Stomach (tissue), 9 donors: Measurements from ENCODE around the gene EML5. TPM values are rescaled to one million over a fixed set of nuclear protein-coding genes. Genes with fewer than 3 reads are reported as not detected.
"Not testable (repeated sequence)": the region's sequence is repeated elsewhere in the genome, so short reads cannot be mapped to it uniquely, and the experiment has no call there.

Source experiments
- DNase-seq, 2 donors: peaks; one replicate each; pipeline versions ENCODE4 v3.0.0 to v3.0.0-alpha.2; 2013 to 2019
- H3K27ac ChIP-seq, 5 donors: fragments of 200-600 bp in 4 of 5; sonication (generic) in 4 of 5; one replicate each; pipeline ENCODE4 v1.5.1; 2013 to 2019; ENCODE audit warnings: mild to moderate bottlenecking in 1 of 5, moderate library complexity in 1 of 5
- H3K27me3 ChIP-seq, 3 donors: fragments of 200-600 bp; sonication (generic); one replicate each; pipeline ENCODE4 v1.5.1; 2017 to 2019; ENCODE audit warnings: mixed run types in 1 of 3
- H3K36me3 ChIP-seq, 4 donors: fragments of 200-600 bp; sonication (generic); 1 replicate in 3 of 4; 2 replicates in 1 of 4; pipeline ENCODE4 v1.5.1; 2016 to 2019
- H3K4me1 ChIP-seq, 4 donors: fragments of 200-600 bp; sonication (generic); one replicate each; pipeline ENCODE4 v1.5.1; 2016 to 2019
- H3K4me3 ChIP-seq, 4 donors: fragments of 200-600 bp; sonication (generic) in 3 of 4; one replicate each; pipeline ENCODE4 v1.5.1; 2016 to 2019; ENCODE audit warnings: mild to moderate bottlenecking in 1 of 4
- H3K9me3 ChIP-seq, 4 donors: fragments of 200-600 bp; sonication (generic); one replicate each; pipeline ENCODE4 v1.5.1; 2016 to 2019
- EP300 ChIP-seq: sonication (generic); formaldehyde crosslinking; IDR thresholded peaks from one replicate; pipeline ENCODE4 v1.6.1; 2017; ENCODE audit warnings: antibody characterized with exemption
- POLR2A ChIP-seq, 4 donors: fragments of 450-650 bp; IDR thresholded peaks; one replicate each; pipeline ENCODE4 v1.6.1; 2016; ENCODE audit warnings: antibody characterized with exemption in 4 of 4, control low read depth in 2 of 4, mild to moderate bottlenecking in 1 of 4, moderate library complexity in 1 of 4
- POLR2AphosphoS5 ChIP-seq, 3 donors: sonication (generic); formaldehyde crosslinking; IDR thresholded peaks; one replicate each; pipeline ENCODE4 v1.6.1; 2016; ENCODE audit warnings: antibody characterized with exemption in 3 of 3
- WGBS, 5 donors: extraction: QIAGEN DNeasy Blood & Tissue Kit in 3 of 5; methylation state at CpG; one replicate each; pipeline versions ENCODE4 v1.1.5 to v1.1.7; 2013 to 2018; 5-methylcytosine and 5-hydroxymethylcytosine counted together
- intact Hi-C: fragments of 100-400 bp; cut with DNase I; formaldehyde crosslinking; loops from one replicate; pipeline ENCODE4 v1.15.1; 2023; ENCODE audit warnings: low total_unique reads
- polyA plus RNA-seq, 3 donors: library from polyadenylated mRNA; stranded (reverse); fragments of 200-250 nt; gene quantifications; one replicate each; pipeline ENCODE4 v1.2.3, GENCODE V29; 2013
- total RNA-seq, 5 donors: library from RNA; depleted of rRNA; stranded (reverse); fragments of >200 nt; gene quantifications; one replicate each; pipeline versions ENCODE4 v1.1.0 to v1.2.3, GENCODE V29; 2014 to 2016
- TF ChIP-seq, protein P1 (sequence below), 7 experiments: fragments of 450-650 bp in 4 of 7; fragments of 200-600 bp in 3 of 7; sonication (generic) in 3 of 7; IDR thresholded peaks; one replicate each; pipeline ENCODE4 v1.5.1; 2016 to 2019; ENCODE audit warnings: antibody characterized with exemption in 7 of 7, control low read depth in 2 of 7, mild to moderate bottlenecking in 1 of 7
- donor health status: healthy with polysubstance abuse.
- donor health status: Bipolar disorder and iron deficiency.
- donor health status: healthy.

EML5 gene
- total and polyA plus RNA-seq, 8 donors: 0.19 to 10.3 (median 0.92) TPM; not detected in 1

DNA sequence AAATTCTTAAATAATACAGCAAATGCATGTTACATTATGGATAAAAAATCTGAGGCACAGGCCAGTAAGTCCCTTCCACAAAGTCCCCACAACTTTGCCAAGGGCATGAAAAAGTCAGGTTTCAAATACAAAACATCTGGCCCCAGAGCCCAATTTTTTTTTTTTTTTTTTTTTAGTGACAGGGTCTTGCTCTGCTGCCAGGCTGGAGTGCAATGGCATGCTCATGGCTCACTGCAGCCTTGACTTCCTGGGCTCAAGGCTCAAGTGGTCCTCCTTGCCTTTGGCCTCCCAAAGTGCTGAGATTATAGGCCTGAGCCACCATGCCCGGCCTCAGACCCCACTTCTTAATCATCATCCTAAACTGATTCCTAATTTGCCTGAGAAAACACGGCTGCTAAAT is 28.6 kb upstream of the EML5 start:
- Histone ChIP-seq H3K36me3 (no peaks in the 10 kb centered on the region), H3K27ac (no peak overlapping the region), H3K9me3 (no peaks in the 10 kb centered on the region), H3K4me3 (no peak overlapping the region), H3K27me3 (peaks cover 0 to 5% (median 0%) of the 10 kb centered on the region in 3 donors), H3K4me1 (peaks cover 0 to 20% (median 14%) of the 10 kb centered on the region in 4 donors)
- TF ChIP-seq, protein P1, sequence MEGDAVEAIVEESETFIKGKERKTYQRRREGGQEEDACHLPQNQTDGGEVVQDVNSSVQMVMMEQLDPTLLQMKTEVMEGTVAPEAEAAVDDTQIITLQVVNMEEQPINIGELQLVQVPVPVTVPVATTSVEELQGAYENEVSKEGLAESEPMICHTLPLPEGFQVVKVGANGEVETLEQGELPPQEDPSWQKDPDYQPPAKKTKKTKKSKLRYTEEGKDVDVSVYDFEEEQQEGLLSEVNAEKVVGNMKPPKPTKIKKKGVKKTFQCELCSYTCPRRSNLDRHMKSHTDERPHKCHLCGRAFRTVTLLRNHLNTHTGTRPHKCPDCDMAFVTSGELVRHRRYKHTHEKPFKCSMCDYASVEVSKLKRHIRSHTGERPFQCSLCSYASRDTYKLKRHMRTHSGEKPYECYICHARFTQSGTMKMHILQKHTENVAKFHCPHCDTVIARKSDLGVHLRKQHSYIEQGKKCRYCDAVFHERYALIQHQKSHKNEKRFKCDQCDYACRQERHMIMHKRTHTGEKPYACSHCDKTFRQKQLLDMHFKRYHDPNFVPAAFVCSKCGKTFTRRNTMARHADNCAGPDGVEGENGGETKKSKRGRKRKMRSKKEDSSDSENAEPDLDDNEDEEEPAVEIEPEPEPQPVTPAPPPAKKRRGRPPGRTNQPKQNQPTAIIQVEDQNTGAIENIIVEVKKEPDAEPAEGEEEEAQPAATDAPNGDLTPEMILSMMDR (IDR thresholded peaks at IDR 0.05): no peak
- TF ChIP-seq EP300 (no peak), POLR2AphosphoS5 (IDR thresholded peaks at IDR 0.05) (no peak), POLR2A (IDR thresholded peaks at IDR 0.05) (no peak)
- no peak for DNase-seq
- 59 to 94% (median 82%) methylated on average over 2 of the region's 2 CpGs for WGBS, 5 donors
- intact Hi-C loops: no loop called here

DNA sequence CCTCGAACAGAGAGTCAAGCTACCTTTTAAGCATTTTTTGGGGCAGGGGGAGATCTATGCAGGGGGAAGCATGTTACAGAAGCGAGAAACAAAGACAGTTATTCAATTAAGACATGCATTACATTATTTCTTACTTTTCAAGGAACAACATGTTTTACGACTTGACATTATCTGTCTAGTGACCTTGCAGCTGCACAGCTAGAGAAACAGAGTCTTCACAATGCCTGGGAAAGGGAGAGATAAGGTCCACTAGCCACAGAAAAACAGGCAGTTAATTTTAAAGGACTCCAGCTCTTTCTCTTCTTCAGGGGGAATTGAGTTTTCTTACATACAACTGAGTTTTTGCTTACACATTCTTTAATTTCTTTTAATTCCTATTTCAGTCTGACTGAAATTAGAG is 26.9 kb upstream of the EML5 start:
- H3K36me3 ChIP-seq, H3K4me3 ChIP-seq, H3K9me3 ChIP-seq, H3K27ac ChIP-seq, DNase-seq, H3K27me3 ChIP-seq, H3K4me1 ChIP-seq, intact Hi-C loops: not testable (repeated sequence)
- WGBS, 5 donors: 42 to 55% (median 47%) methylated on average over 3 of the region's 3 CpGs

DNA sequence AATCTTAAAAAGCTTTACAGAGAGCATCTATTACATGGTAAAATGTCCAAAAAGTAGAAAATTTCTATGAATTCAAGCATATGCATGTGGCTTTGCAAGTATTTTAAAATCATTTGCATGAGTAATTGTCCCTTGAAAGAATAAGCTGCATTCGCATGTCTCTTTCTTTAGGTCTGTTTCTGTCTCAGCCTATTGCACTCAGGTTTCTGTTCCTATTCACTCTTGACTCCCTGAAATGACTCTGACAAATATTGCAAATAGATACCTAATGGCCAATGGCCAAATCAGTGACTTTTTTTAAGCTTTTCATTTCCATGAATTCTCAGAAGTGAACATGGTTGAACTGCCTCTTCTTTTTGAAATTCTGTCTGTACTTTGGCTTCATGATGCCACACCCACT is 25.3 kb upstream of the EML5 start:
- DNase-seq: no peak
- Histone ChIP-seq H3K9me3 (no peaks in the 10 kb centered on the region), H3K27ac (no peak overlapping the region), H3K4me1 (no peaks in the 10 kb centered on the region), H3K36me3 (no peaks in the 10 kb centered on the region), H3K4me3 (no peak overlapping the region), H3K27me3 (peaks cover 0 to 5% (median 0%) of the 10 kb centered on the region in 3 donors)
- WGBS, 5 donors: 76 to 96% (median 91%) methylated on average over 1 of the region's 1 CpG
- TF ChIP-seq POLR2AphosphoS5 (IDR thresholded peaks at IDR 0.05) (no peak), EP300 (no peak), POLR2A (IDR thresholded peaks at IDR 0.05) (no peak)
- TF ChIP-seq, protein P1 (IDR thresholded peaks at IDR 0.05): no peak
- intact Hi-C loops: no loop called here

DNA sequence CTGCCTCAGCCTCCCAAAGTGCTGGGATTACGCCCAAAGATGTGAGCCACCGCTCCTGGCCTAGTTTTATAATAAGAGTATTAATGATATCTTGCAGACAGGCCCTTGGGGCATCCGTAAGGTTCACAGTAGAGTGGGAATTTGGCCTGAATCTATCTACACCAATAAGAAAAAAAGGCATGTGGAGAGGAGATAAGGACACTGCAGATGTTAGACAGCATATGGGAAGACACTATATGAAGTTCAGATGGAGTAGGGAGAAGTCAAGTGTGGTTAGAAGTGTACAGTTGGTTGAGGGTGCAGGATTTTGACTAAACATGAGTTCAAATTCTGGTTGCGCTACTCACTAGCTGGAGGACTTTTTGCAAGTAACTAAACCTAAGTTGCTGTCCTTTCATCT is 23.2 kb upstream of the EML5 start:
- WGBS, 5 donors: 91 to 97% (median 96%) methylated on average over 4 of the region's 4 CpGs
- H3K36me3 ChIP-seq: no peaks in the 10 kb centered on the region
- intact Hi-C loops: no loop called here
- no peaks in the 10 kb centered on the region for H3K4me1 ChIP-seq
- TF ChIP-seq POLR2A (IDR thresholded peaks at IDR 0.05) (no peak), EP300 (no peak), POLR2AphosphoS5 (IDR thresholded peaks at IDR 0.05) (no peak)
- TF ChIP-seq, protein P1 (IDR thresholded peaks at IDR 0.05): no peak
- DNase-seq: no peak
- H3K27me3 ChIP-seq: peaks cover 0 to 5% (median 0%) of the 10 kb centered on the region in 3 donors
- H3K4me3 ChIP-seq: no peak overlapping the region
- H3K27ac ChIP-seq: no peak overlapping the region
- H3K9me3 ChIP-seq: no peaks in the 10 kb centered on the region

DNA sequence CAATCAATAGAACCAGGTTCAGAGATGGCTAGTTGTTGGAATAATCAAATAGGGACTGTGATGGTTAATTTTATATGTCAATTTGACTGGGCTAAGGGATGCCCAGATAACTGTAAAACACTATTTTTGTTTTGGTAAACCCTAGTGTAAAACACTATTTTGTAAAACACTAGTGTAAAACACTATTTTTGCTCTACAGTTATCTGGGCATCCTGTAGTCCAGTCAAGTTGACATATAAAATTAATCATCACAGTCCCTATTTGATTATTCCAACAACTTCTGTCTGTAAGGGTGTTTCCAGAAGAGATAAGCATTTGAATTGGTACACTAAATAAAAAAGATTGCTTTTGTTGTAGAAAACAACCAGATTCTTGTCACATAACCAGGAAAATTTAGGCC is 15.6 kb upstream of the EML5 start:
- H3K9me3 ChIP-seq: peaks cover 0 to 21% (median 10%) of the 10 kb centered on the region in 4 donors

More for the DNA sequence above, 15.6 kb upstream of the EML5 start:
- DNase-seq: no peak
- no peaks in the 10 kb centered on the region for H3K36me3 ChIP-seq
- H3K4me3 ChIP-seq: no peak overlapping the region
- intact Hi-C loops: no loop called here
- TF ChIP-seq POLR2AphosphoS5 (IDR thresholded peaks at IDR 0.05) (no peak), POLR2A (IDR thresholded peaks at IDR 0.05) (no peak), EP300 (no peak)
- TF ChIP-seq, protein P1 (IDR thresholded peaks at IDR 0.05): no peak
- H3K4me1 ChIP-seq: no peaks in the 10 kb centered on the region
- H3K27ac ChIP-seq: no peak overlapping the region
- peaks cover 0 to 5% (median 0%) of the 10 kb centered on the region in 3 donors for H3K27me3 ChIP-seq
